A549 (cell line): Measurements from ENCODE around the gene CDIP1. TPM values are rescaled to one million over a fixed set of nuclear protein-coding genes. Genes with fewer than 3 reads are reported as not detected.

Experiments used
- ATAC-seq, 2 experiments: fragments of 200-7000 bp in 1 of 2; fragments of >200 bp in 1 of 2; cut with Nextera tagmentation in 1 of 2; cut with Tn5 transposase in 1 of 2; 3 replicates each; pipeline versions ENCODE4 v1.8.0 to v1.9.1; 2018 to 2020; ENCODE audit warnings: mild to moderate bottlenecking in 1 of 2, moderate library complexity in 1 of 2
- CTCF ChIA-PET: fragments of 300-600 bp; sonication (Branson Sonifier 250); formaldehyde crosslinking; extraction: SDS; loops from one replicate; lab custom pipeline; 2021; ENCODE audit warnings: antibody characterized with exemption, inconsistent platforms; lab: Yijun Ruan, JAX
- POLR2A ChIA-PET: fragments of 350-600 bp; formaldehyde crosslinking; extraction: SDS; loops from one replicate; lab custom pipeline; 2021; ENCODE audit warnings: antibody characterized with exemption, inconsistent platforms; lab: Yijun Ruan, JAX
- DNase-seq, 2 experiments: peaks; one replicate each; pipeline versions ENCODE4 v3.0.0 to v3.0.0-alpha.2; 2011 to 2016; ENCODE audit warnings: low read depth in 1 of 2, low spot score in 1 of 2
- FAIRE-seq: peaks from 2 replicates; lab custom pipeline; 2011; peaks lifted over from hg19 to GRCh38; lab: Jason Lieb, UNC
- H3K27ac ChIP-seq, 2 experiments: fragments of >200 bp; sonication (Bioruptor Twin); formaldehyde crosslinking; 3 replicates each; pipeline ENCODE4 v1.5.1; 2016 to 2017
- H3K4me1 ChIP-seq: fragments of >200 bp; sonication (Bioruptor Twin); formaldehyde crosslinking; 3 replicates; pipeline ENCODE4 v1.6.1; 2016
- H3K4me2 ChIP-seq: fragments of >200 bp; sonication (Bioruptor Twin); formaldehyde crosslinking; 3 replicates; pipeline ENCODE4 v1.6.1; 2016
- H3K4me3 ChIP-seq: fragments of >200 bp; sonication (Bioruptor Twin); formaldehyde crosslinking; 3 replicates; pipeline ENCODE4 v1.5.1; 2016
- H3K9me3 ChIP-seq: fragments of >200 bp; sonication (Bioruptor Twin); formaldehyde crosslinking; 3 replicates; pipeline ENCODE4 v1.6.1; 2016
- BHLHE40 ChIP-seq: IDR thresholded peaks from 2 replicates; pipeline ENCODE4 v1.6.1; 2012; ENCODE audit warnings: low read depth, low read length, inconsistent platforms
- CBX8 ChIP-seq: fragments of 200-600 bp; sonication (generic); IDR thresholded peaks from 2 replicates; pipeline ENCODE4 v1.6.1; 2016
- CHD4 ChIP-seq: fragments of 200-600 bp; sonication (generic); IDR thresholded peaks from 2 replicates; pipeline ENCODE4 v1.6.1; 2016; ENCODE audit warnings: antibody characterized with exemption, mild to moderate bottlenecking, borderline replicate concordance
- ESRRA ChIP-seq: fragments of 150-350 bp; IDR thresholded peaks from 2 replicates; pipeline ENCODE4 v1.6.1; 2014; ENCODE audit warnings: mild to moderate bottlenecking, low read length, borderline replicate concordance
- FOSB ChIP-seq: fragments of 250-450 bp; sonication (Bioruptor Pico); IDR thresholded peaks from 2 replicates; pipeline ENCODE4 v1.5.0; 2020; ENCODE audit warnings: mild to moderate bottlenecking, moderate library complexity
- FOSL2 ChIP-seq, 2 experiments: fragments of 450-650 bp in 1 of 2; fragments of >200 bp in 1 of 2; sonication (Bioruptor Twin) in 1 of 2; formaldehyde crosslinking; IDR thresholded peaks; 2 replicates each; pipeline versions ENCODE4 v1.5.0 to v1.6.1; 2016 to 2020; ENCODE audit warnings: mild to moderate bottlenecking in 1 of 2, moderate library complexity in 1 of 2
- FOXS1 ChIP-seq: fragments of 250-450 bp; sonication (Bioruptor Pico); IDR thresholded peaks from 2 replicates; pipeline ENCODE4 v1.5.0; 2020; ENCODE audit warnings: mild to moderate bottlenecking, moderate library complexity
- GATA3 ChIP-seq: IDR thresholded peaks from 2 replicates; pipeline ENCODE4 v1.6.1; 2012; ENCODE audit warnings: borderline replicate concordance
- HEYL ChIP-seq: fragments of 250-450 bp; sonication (Bioruptor Pico); IDR thresholded peaks from 2 replicates; pipeline ENCODE4 v1.8.0; 2021; ENCODE audit warnings: mild to moderate bottlenecking, moderate library complexity
- HOXA7 ChIP-seq: fragments of 250-450 bp; sonication (Bioruptor Pico); IDR thresholded peaks from 2 replicates; pipeline ENCODE4 v1.5.0; 2020; ENCODE audit warnings: mild to moderate bottlenecking, moderate library complexity
- JUN ChIP-seq, 2 experiments: fragments of >200 bp; sonication (Bioruptor Twin); formaldehyde crosslinking; IDR thresholded peaks; 2 replicates in 1 of 2; 3 replicates in 1 of 2; pipeline ENCODE4 v1.6.1; 2016 to 2017
- KDM5A ChIP-seq: fragments of 200-600 bp; sonication (generic); IDR thresholded peaks from 2 replicates; pipeline ENCODE4 v1.6.1; 2016; ENCODE audit warnings: antibody characterized with exemption, mild to moderate bottlenecking
- MAZ ChIP-seq: fragments of 150-350 bp; IDR thresholded peaks from 2 replicates; pipeline ENCODE4 v1.6.1; 2014; ENCODE audit warnings: antibody characterized with exemption, low read depth, low read length, borderline replicate concordance
- MYC ChIP-seq: IDR thresholded peaks from 2 replicates; pipeline ENCODE4 v1.6.1; 2012; ENCODE audit warnings: mild to moderate bottlenecking, inconsistent platforms, low read length, improper control_type of control experiment, borderline replicate concordance
- NFE2L2 ChIP-seq: fragments of 150-350 bp; conservative IDR thresholded peaks from 2 replicates; pipeline ENCODE4 v1.6.1; 2014; ENCODE audit warnings: low read length
- NPAS2 ChIP-seq: fragments of 250-450 bp; sonication (Bioruptor Pico); IDR thresholded peaks from 2 replicates; pipeline ENCODE4 v1.8.0; 2022; ENCODE audit warnings: mild to moderate bottlenecking, moderate library complexity, borderline replicate concordance
- NR3C1 ChIP-seq: fragments of >200 bp; sonication (Bioruptor Twin); formaldehyde crosslinking; IDR thresholded peaks from 3 replicates; pipeline ENCODE4 v1.6.1; 2017
- PHF8 ChIP-seq: fragments of 200-600 bp; sonication (generic); IDR thresholded peaks from 2 replicates; pipeline ENCODE4 v1.6.1; 2016; ENCODE audit warnings: low read depth, mild to moderate bottlenecking, antibody characterized with exemption, moderate library complexity, borderline replicate concordance
- RARB ChIP-seq: fragments of 250-450 bp; sonication (Bioruptor Pico); IDR thresholded peaks from 2 replicates; pipeline ENCODE4 v1.8.0; 2021; ENCODE audit warnings: mild to moderate bottlenecking, moderate library complexity
- RFX5 ChIP-seq: fragments of 450-650 bp; IDR thresholded peaks from 2 replicates; pipeline ENCODE4 v1.7.1; 2014; ENCODE audit warnings: antibody characterized with exemption, mild to moderate bottlenecking, moderate library complexity
- SREBF2 ChIP-seq: fragments of 450-650 bp; IDR thresholded peaks from 2 replicates; pipeline ENCODE4 v1.6.1; 2014; ENCODE audit warnings: mild to moderate bottlenecking, moderate library complexity
- TFCP2L1 ChIP-seq: fragments of 250-450 bp; sonication (Bioruptor Pico); IDR thresholded peaks from 2 replicates; pipeline ENCODE4 v1.5.0; 2021; ENCODE audit warnings: mild to moderate bottlenecking
- ZC3H11A ChIP-seq: fragments of 450-650 bp; IDR thresholded peaks from 2 replicates; pipeline ENCODE4 v1.6.1; 2014; ENCODE audit warnings: antibody characterized with exemption, mild to moderate bottlenecking
- WGBS: methylation state at CpG from one replicate; pipeline ENCODE4 v1.1.6; 2017; ENCODE audit errors: missing lambda C conversion rate; 5-methylcytosine and 5-hydroxymethylcytosine counted together
- polyA plus RNA-seq, 4 experiments: library from polyadenylated mRNA; depleted of rRNA in 3 of 4; stranded (reverse); fragments of >200 nt; fragmentation: RNase III in 1 of 4; extraction: RNeasy Plus Mini Kit Qiagen cat#74134 plus additional on column Dnase treatment in 1 of 4; gene quantifications; 2 replicates in 3 of 4; 3 replicates in 1 of 4; pipeline ENCODE4 v1.2.3, GENCODE V29; 2011 to 2017
- TF ChIP-seq, protein P1 (sequence below): fragments of 200-600 bp; sonication (generic); IDR thresholded peaks from 2 replicates; pipeline ENCODE4 v1.6.1; 2016; ENCODE audit warnings: antibody characterized with exemption, mild to moderate bottlenecking, moderate library complexity

The CDIP1 gene
- polyA plus RNA-seq, 2 of the 4 experiments (the other 2 are of a cell fraction) = 3.7 to 8.4 TPM

DNA sequence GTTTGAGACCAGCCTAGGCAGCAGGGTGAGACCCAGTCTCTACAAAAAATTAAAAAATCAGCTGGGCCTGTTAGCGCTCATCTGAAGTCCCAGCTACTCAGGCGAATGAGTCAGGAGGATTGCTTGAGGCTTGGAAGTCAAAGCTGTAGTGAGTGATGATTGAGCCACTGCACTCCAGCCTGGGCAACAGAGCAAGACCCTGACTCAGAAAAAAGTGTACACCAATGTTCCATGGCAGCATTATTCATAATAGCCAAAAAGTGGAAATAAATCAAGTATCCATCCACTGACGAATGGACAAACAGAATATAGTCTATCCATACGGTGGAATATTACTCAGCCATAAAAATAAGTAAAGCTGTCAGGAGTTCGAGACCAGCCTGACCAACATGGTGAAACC is 66.7 kb downstream of the CDIP1 start:
- Histone ChIP-seq H3K4me3 (no peak overlapping the region), H3K9me3 (peaks cover 4% of the 10 kb centered on the region; the same call in 1 of the 3 replicates), H3K27ac (no peak overlapping the region), H3K4me2 (no peak overlapping the region), H3K4me1 (peaks cover 15% of the 10 kb centered on the region)
- ATAC-seq = no peak
- ChIA-PET POLR2A (no interaction called here), CTCF (interaction anchor here (1.1 to 3.1 kb wide), 5 partner anchors 10 to 113 kb away, joined by 4 to 12 read pairs (median 5); no protein-coding TSS in a partner anchor)
- no peak for TF ChIP-seq TFCP2L1 (CRISPR knock-in tag)
- DNase-seq = no peak
- WGBS = 91% methylated on average over 5 of the region's 5 CpGs
- FAIRE-seq = no peak

DNA sequence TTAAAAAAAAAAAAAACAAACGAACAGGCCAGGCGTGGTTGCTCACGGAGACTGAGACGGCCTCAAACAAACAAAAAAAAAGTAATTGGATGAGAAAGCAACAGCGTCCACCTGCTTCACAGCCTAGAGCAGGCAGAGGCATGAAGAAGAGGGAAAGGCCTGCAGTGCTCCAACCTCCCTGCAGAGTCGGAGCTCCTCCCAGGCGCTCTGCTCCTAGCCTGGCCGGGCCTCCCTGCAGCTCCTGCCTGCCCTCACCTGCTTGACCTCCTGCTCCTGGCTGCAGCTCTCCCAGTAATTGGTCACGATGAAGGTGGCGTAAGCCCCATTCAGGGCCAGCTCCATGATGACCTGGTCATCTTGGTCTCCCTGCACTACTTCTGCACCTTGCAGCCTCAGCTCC is 69.6 kb downstream of the CDIP1 start:
- 92% methylated on average over 10 of the region's 10 CpGs for WGBS
- no peak overlapping the region for H3K27ac ChIP-seq
- no peak for ATAC-seq
- no peak overlapping the region for H3K4me2 ChIP-seq
- no peak for DNase-seq
- H3K4me1 ChIP-seq = peaks cover 8% of the 10 kb centered on the region; the same call in 1 of the 3 replicates
- no peaks in the 10 kb centered on the region for H3K9me3 ChIP-seq
- H3K4me3 ChIP-seq = no peak overlapping the region
- FAIRE-seq = no peak
- TF ChIP-seq RARB (CRISPR knock-in tag) = no peak
- no peak for TF ChIP-seq RFX5
- no peak for TF ChIP-seq JUN (IDR thresholded peaks at IDR 0.05)
- TF ChIP-seq ESRRA = no peak
- no peak for TF ChIP-seq NPAS2 (CRISPR knock-in tag)
- no peak for TF ChIP-seq HEYL (CRISPR knock-in tag)
- TF ChIP-seq KDM5A = no peak
- no peak for TF ChIP-seq NR3C1
- TF ChIP-seq FOXS1 (CRISPR knock-in tag) = no peak
- no peak for TF ChIP-seq CHD4
- no peak for TF ChIP-seq HOXA7 (CRISPR knock-in tag)
- ChIA-PET POLR2A (no interaction called here), CTCF (interaction anchor here (0.7 to 1.3 kb wide), 4 partner anchors 37 to 1155 kb away, joined by 3 read pairs; no protein-coding TSS in a partner anchor)

DNA sequence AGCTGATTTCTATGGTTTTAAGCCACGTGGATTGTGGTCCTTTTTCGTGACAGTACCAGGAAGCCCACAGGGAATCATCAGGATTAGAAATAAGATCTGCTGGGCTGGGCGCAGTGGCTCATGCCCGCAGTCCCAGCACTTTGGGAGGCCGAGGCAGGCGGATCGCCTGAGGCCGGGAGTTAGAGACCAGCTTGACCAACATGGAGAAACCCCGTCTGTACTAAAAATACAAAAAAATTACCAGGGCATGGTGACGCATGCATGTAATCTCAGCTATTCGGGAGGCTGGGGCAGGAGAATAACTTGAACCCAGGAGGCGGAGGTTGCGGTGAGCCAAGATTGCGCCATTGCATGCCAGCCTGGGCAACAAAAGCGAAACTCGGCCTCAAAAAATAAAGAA is 70.7 kb downstream of the CDIP1 start:
- H3K4me3 ChIP-seq = no peak overlapping the region
- ChIA-PET CTCF (interaction anchor here (0.9 to 1.4 kb wide), 4 partner anchors 14 to 118 kb away, joined by 3 to 5 read pairs (median 3); no protein-coding TSS in a partner anchor), POLR2A (no interaction called here)
- no peak for TF ChIP-seq BHLHE40
- TF ChIP-seq SREBF2 = no peak
- no peak for TF ChIP-seq FOSB (CRISPR knock-in tag)
- TF ChIP-seq FOSL2 (IDR thresholded peaks at IDR 0.05) = no peak
- TF ChIP-seq FOSL2 (CRISPR knock-in tag; IDR thresholded peaks at IDR 0.05) = no peak
- TF ChIP-seq CBX8 = no peak
- TF ChIP-seq ZC3H11A = no peak
- no peak for TF ChIP-seq MAZ
- no peak for TF ChIP-seq HEYL (CRISPR knock-in tag)
- no peak for TF ChIP-seq NFE2L2
- TF ChIP-seq GATA3 = no peak
- TF ChIP-seq PHF8 = no peak
- TF ChIP-seq MYC = no peak
- TF ChIP-seq KDM5A = no peak
- TF ChIP-seq, protein P1, sequence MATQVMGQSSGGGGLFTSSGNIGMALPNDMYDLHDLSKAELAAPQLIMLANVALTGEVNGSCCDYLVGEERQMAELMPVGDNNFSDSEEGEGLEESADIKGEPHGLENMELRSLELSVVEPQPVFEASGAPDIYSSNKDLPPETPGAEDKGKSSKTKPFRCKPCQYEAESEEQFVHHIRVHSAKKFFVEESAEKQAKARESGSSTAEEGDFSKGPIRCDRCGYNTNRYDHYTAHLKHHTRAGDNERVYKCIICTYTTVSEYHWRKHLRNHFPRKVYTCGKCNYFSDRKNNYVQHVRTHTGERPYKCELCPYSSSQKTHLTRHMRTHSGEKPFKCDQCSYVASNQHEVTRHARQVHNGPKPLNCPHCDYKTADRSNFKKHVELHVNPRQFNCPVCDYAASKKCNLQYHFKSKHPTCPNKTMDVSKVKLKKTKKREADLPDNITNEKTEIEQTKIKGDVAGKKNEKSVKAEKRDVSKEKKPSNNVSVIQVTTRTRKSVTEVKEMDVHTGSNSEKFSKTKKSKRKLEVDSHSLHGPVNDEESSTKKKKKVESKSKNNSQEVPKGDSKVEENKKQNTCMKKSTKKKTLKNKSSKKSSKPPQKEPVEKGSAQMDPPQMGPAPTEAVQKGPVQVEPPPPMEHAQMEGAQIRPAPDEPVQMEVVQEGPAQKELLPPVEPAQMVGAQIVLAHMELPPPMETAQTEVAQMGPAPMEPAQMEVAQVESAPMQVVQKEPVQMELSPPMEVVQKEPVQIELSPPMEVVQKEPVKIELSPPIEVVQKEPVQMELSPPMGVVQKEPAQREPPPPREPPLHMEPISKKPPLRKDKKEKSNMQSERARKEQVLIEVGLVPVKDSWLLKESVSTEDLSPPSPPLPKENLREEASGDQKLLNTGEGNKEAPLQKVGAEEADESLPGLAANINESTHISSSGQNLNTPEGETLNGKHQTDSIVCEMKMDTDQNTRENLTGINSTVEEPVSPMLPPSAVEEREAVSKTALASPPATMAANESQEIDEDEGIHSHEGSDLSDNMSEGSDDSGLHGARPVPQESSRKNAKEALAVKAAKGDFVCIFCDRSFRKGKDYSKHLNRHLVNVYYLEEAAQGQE = no peak
- TF ChIP-seq RARB (CRISPR knock-in tag) = no peak
- TF ChIP-seq, all 56 proteins: peak for 0
- no peak overlapping the region for H3K27ac ChIP-seq
- H3K9me3 ChIP-seq = no peaks in the 10 kb centered on the region
- ATAC-seq (no peak), FAIRE-seq (no peak), DNase-seq (no peak)
- peaks cover 12% of the 10 kb centered on the region; the same call in 1 of the 3 replicates for H3K4me1 ChIP-seq
- 96% methylated on average over 16 of the region's 16 CpGs for WGBS
- H3K4me2 ChIP-seq = no peak overlapping the region
